HG02970 (cell line): ENCODE measurements around the gene HOXD3.

Experiments used
- ATAC-seq: cut with Tn5 transposase; IDR thresholded peaks from one replicate; pipeline ENCODE4 v1.9.1; 2021; ENCODE audit warnings: mild to moderate bottlenecking, moderate library complexity, moderate number of reproducible peaks; ENCODE audit not compliant: unreplicated experiment, low FRiP score

The HOXD3 gene

DNA sequence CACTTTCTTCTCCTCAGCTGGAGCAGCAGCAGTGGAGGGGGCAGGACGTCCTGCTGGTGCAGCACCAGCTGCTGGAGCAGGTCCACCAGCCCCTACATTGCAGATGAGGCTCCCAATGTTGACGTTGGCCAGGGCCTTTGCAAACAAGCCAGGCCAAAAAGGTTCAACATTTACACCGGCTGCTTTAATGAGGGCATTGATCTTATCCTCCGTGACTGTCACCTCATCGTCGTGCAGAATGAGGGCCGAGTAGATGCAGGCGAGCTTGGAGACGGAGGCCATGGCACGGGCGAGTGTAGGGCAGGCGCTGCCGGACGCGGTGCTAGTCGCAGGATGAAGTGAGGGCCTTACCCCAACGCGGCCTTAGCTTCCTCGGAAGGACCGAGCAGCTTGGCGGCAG, 43.9 kb downstream of the HOXD3 start:
- ATAC-seq = no peak

DNA sequence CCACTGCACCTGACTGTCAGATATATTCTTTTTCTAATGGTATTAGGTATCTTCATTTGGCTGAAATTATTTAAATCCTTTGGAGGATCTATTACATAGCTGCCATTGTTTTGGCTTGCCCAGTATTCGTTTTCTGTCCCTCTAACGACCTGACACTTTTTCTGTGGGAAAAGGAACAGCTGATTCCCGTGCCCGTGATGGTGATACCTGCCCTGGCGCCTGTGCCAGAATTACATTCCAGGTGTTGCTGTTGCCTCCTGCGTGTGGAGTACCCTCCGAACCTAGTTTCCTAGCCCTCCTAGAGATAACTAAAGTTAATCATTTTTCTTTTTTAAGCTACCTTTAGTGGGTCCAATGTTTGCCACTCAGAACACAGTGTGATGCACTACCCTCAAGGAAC, 45.4 kb downstream of the HOXD3 start:
- ATAC-seq = no peak

- ATAC-seq = no peak
Measured at GRCh38 chr2:176205126-176205525, 48.0 kb downstream of the HOXD3 start.

DNA sequence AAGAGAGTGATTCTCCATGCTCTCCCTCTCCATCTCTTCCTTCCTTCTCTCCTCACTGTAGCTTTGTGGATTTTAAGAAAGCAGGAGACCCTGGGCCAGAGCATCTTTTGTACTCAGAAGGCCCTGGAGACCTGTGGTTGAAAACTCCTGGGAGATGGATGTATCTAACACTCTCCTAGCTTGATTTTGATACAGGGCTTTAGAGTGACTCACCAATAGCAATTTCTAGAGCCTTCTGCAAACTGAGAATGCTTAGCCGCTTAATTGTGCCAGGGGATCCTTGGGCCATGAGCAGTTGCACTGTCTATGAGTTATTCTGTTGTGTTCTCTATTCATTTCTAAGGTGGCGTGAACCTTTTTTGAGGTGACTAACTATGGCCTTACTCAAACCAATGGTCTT, 49.0 kb downstream of the HOXD3 start:
- no peak for ATAC-seq

- no peak for ATAC-seq
Measured at GRCh38 chr2:176206682-176207081, 49.6 kb downstream of the HOXD3 start.

GRCh38 chr2:176211110-176211509, 54.0 kb downstream of the HOXD3 start:
- ATAC-seq = no peak

DNA sequence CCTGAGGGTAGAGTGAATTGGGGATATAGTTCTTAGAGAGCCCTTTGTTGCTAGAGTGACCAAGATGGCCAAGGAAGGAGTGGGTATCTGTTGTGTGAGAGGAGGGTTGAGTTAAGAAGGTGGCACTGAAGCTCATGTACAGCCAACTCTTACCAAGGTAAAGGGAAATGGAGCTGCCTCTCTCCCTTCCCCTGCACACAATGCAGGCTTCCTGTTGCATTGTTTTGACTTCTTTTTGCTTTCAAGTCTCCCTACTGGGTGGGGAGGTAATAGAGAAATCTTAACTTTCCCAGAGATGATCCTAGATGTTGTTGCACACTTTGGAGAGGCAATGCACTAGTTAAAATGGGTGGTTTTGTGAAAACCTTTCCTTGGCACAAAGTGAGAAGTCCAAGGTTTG, 55.2 kb downstream of the HOXD3 start:
- ATAC-seq = no peak

GRCh38 chr2:176213406-176213805, 56.3 kb downstream of the HOXD3 start:
- no peak for ATAC-seq
